CD14-positive monocyte (primary cell): Measurements from ENCODE around the gene WWOX. TPM values are rescaled to one million over a fixed set of nuclear protein-coding genes. Genes with fewer than 3 reads are reported as not detected.

ENCODE experiments used
- DNase-seq, 3 donors: peaks; one replicate each; pipeline ENCODE4 v3.0.0-alpha.2; 2011 to 2022
- H2AFZ ChIP-seq: 2 replicates; pipeline ENCODE4 v1.6.0; 2012; ENCODE audit warnings: mild to moderate bottlenecking, low read depth, low read length, inconsistent platforms; ENCODE audit not compliant: insufficient read depth, poor library complexity, severe bottlenecking
- H3K27ac ChIP-seq, 2 donors: 1 replicate in 1 of 2; 2 replicates in 1 of 2; pipeline ENCODE4 v1.5.1; 2012 to 2013; ENCODE audit warnings: low read length in 2 of 2, control low read depth in 1 of 2, inconsistent platforms in 1 of 2, low read depth in 1 of 2, mild to moderate bottlenecking in 1 of 2
- H3K27me3 ChIP-seq, 2 donors: one replicate each; pipeline versions ENCODE4 v1.6.0 to v1.6.1; 2011 to 2013; ENCODE audit warnings: low read length in 2 of 2; ENCODE audit not compliant: control insufficient read depth in 2 of 2, insufficient read depth in 2 of 2
- H3K36me3 ChIP-seq, 2 donors: replicated peaks in 1 of 2; 1 replicate in 1 of 2; 2 replicates in 1 of 2; pipeline versions ENCODE4 v1.5.1 to v1.6.1; 2012 to 2013; ENCODE audit warnings: low read length in 2 of 2, control low read depth in 1 of 2, inconsistent platforms in 1 of 2, mild to moderate bottlenecking in 1 of 2; ENCODE audit not compliant: insufficient read depth in 2 of 2, control insufficient read depth in 1 of 2
- H3K4me1 ChIP-seq, 2 donors: 1 replicate in 1 of 2; 2 replicates in 1 of 2; pipeline versions ENCODE4 v1.5.1 to v1.6.1; 2012 to 2013; ENCODE audit warnings: low read length in 2 of 2, control low read depth in 1 of 2, inconsistent platforms in 1 of 2, mild to moderate bottlenecking in 1 of 2, moderate library complexity in 1 of 2; ENCODE audit not compliant: insufficient read depth in 2 of 2, control insufficient read depth in 1 of 2
- H3K4me2 ChIP-seq: replicated peaks from 2 replicates; pipeline ENCODE3; 2012; ENCODE audit warnings: low read length, moderate library complexity, mild to moderate bottlenecking; ENCODE audit not compliant: poor library complexity, severe bottlenecking; ENCODE audit errors: extremely low read depth
- H3K4me3 ChIP-seq, 3 experiments: fragments of 200-600 bp in 1 of 3; sonication (generic) in 1 of 3; replicated peaks in 1 of 3; 1 replicate in 2 of 3; 2 replicates in 1 of 3; pipeline ENCODE4 v1.5.1; 2011 to 2013; ENCODE audit warnings: low read length in 3 of 3, mild to moderate bottlenecking in 3 of 3, control low read depth in 2 of 3, low read depth in 2 of 3, inconsistent platforms in 1 of 3, moderate library complexity in 1 of 3
- H3K79me2 ChIP-seq: 2 replicates; pipeline ENCODE4 v1.6.0; 2012; ENCODE audit warnings: mild to moderate bottlenecking, control low read depth, inconsistent platforms, low read length, moderate library complexity; ENCODE audit not compliant: insufficient read depth
- H3K9ac ChIP-seq: 2 replicates; pipeline ENCODE4 v1.6.0; 2017; ENCODE audit warnings: low read length, mild to moderate bottlenecking; ENCODE audit not compliant: insufficient read depth, poor library complexity, severe bottlenecking
- H3K9me3 ChIP-seq, 2 donors: replicated peaks in 1 of 2; 1 replicate in 1 of 2; 2 replicates in 1 of 2; pipeline versions ENCODE4 v1.5.1 to v1.6.1; 2012 to 2013; ENCODE audit warnings: low read length in 2 of 2, control low read depth in 1 of 2; ENCODE audit not compliant: control insufficient read depth in 1 of 2, insufficient read depth in 1 of 2
- H4K20me1 ChIP-seq: 2 replicates; pipeline ENCODE4 v1.6.0; 2012; ENCODE audit warnings: mild to moderate bottlenecking, low read length, control low read depth, moderate library complexity; ENCODE audit not compliant: insufficient read depth
- H3K27ac Mint-ChIP-seq, 7 donors: one replicate each; pipeline ENCODE4 v1.8.0; 2020; ENCODE audit warnings: mild to moderate bottlenecking in 7 of 7, mixed read lengths in 7 of 7, moderate library complexity in 6 of 7, inconsistent platforms in 2 of 7
- H3K27me3 Mint-ChIP-seq, 3 donors: one replicate each; pipeline ENCODE4 v1.8.0; 2021 to 2022; ENCODE audit warnings: low read depth in 3 of 3, mild to moderate bottlenecking in 3 of 3, mixed read lengths in 3 of 3, moderate library complexity in 3 of 3, inconsistent platforms in 1 of 3
- H3K36me3 Mint-ChIP-seq, 2 donors: one replicate each; pipeline ENCODE4 v1.8.0; 2020; ENCODE audit warnings: mixed read lengths in 2 of 2, inconsistent platforms in 1 of 2, mild to moderate bottlenecking in 1 of 2
- H3K4me1 Mint-ChIP-seq: one replicate; pipeline ENCODE4 v1.8.0; 2020; ENCODE audit warnings: mild to moderate bottlenecking, mixed read lengths
- H3K4me3 Mint-ChIP-seq, 2 donors: one replicate each; pipeline ENCODE4 v1.8.0; 2020; ENCODE audit warnings: mild to moderate bottlenecking in 2 of 2, mixed read lengths in 2 of 2, moderate library complexity in 1 of 2
- H3K9me3 Mint-ChIP-seq, 7 donors: one replicate each; pipeline ENCODE4 v1.8.0; 2020 to 2022; ENCODE audit warnings: mixed read lengths in 7 of 7, mild to moderate bottlenecking in 6 of 7, moderate library complexity in 6 of 7, inconsistent platforms in 2 of 7
- CTCF ChIP-seq: fragments of 200-600 bp; IDR thresholded peaks from one replicate; pipeline ENCODE4 v1.8.0; 2022; ENCODE audit warnings: antibody characterized with exemption, mild to moderate bottlenecking
- whole genome bisulfite sequencing: methylation state at CpG from one replicate; pipeline ENCODE4 v1.1.5; 2013; ENCODE audit warnings: missing lambda C conversion rate; ENCODE audit not compliant: insufficient coverage; 5-methylcytosine and 5-hydroxymethylcytosine counted together
- intact Hi-C, 2 donors: fragments of 100-400 bp; cut with micrococcal nuclease; formaldehyde crosslinking; loops; one replicate each; pipeline versions ENCODE4 v1.15.0 to v1.15.1; 2023
- polyA plus RNA-seq, 3 donors: library from polyadenylated mRNA; depleted of rRNA in 1 of 3; unstranded in 2 of 3; stranded (reverse) in 1 of 3; fragments of 300-500 nt in 2 of 3; fragments of >200 nt in 1 of 3; fragmentation: Illumina TruSeq in 2 of 3; gene quantifications; 1 replicate in 2 of 3; 2 replicates in 1 of 3; pipeline ENCODE4 v1.2.3, GENCODE V29; 2012 to 2021

WWOX gene
- polyA plus RNA-seq, 3 donors: 4.0 to 7.0 (median 6.3) TPM

GRCh38 chr16:78385086-78385805 lies 285.8 kb downstream of the WWOX start:
- Histone ChIP-seq H3K4me2 (no peak overlapping the region), H4K20me1 (no peaks in the 10 kb centered on the region), H3K9ac (no peak overlapping the region), H3K79me2 (no peaks in the 10 kb centered on the region), H3K9me3 (no peaks in the 10 kb centered on the region), H3K27me3 (no peaks in the 10 kb centered on the region), H2AFZ (no peak overlapping the region), H3K27ac (no peak overlapping the region), H3K36me3 (no peaks in the 10 kb centered on the region), H3K4me1 (no peaks in the 10 kb centered on the region), H3K4me3 (no peak overlapping the region)
- H3K4me3 Mint-ChIP-seq: no peak overlapping the region
- intact Hi-C loops: no loop called here
- DNase-seq: no peak
- peaks cover 0 to 2% (median 0%) of the 10 kb centered on the region in 3 donors for H3K27me3 Mint-ChIP-seq
- peaks cover 1 to 10% (median 4%) of the 10 kb centered on the region in 7 donors for H3K9me3 Mint-ChIP-seq
- no peak overlapping the region for H3K27ac Mint-ChIP-seq
- WGBS: no CpG with 5 or more reads among the region's 7 CpGs
- H3K4me1 Mint-ChIP-seq: peaks cover 2% of the 10 kb centered on the region
- no peak for TF ChIP-seq CTCF
- peaks cover 0 to 5% of the 10 kb centered on the region in 2 donors for H3K36me3 Mint-ChIP-seq

GRCh38 chr16:78386557-78387324 lies 287.3 kb downstream of the WWOX start:
- Histone ChIP-seq H4K20me1 (no peaks in the 10 kb centered on the region), H3K9ac (no peak overlapping the region), H3K27ac (no peak overlapping the region), H3K4me1 (no peaks in the 10 kb centered on the region), H3K27me3 (no peaks in the 10 kb centered on the region), H2AFZ (no peak overlapping the region), H3K4me3 (no peak overlapping the region), H3K4me2 (no peak overlapping the region), H3K79me2 (no peaks in the 10 kb centered on the region), H3K36me3 (no peaks in the 10 kb centered on the region), H3K9me3 (peaks cover 0 to 4% of the 10 kb centered on the region in 2 donors)
- peaks cover 0 to 10% (median 4%) of the 10 kb centered on the region in 7 donors for H3K9me3 Mint-ChIP-seq
- WGBS: 100% methylated on average over 4 of the region's 15 CpGs
- H3K4me3 Mint-ChIP-seq: no peak overlapping the region
- no peak for TF ChIP-seq CTCF
- peaks cover 0 to 5% of the 10 kb centered on the region in 2 donors for H3K36me3 Mint-ChIP-seq
- DNase-seq: no peak
- H3K27ac Mint-ChIP-seq: no peak overlapping the region
- H3K27me3 Mint-ChIP-seq: peaks cover 0 to 2% (median 0%) of the 10 kb centered on the region in 3 donors
- intact Hi-C loops: no loop called here
- peaks cover 2% of the 10 kb centered on the region for H3K4me1 Mint-ChIP-seq
